Astrocyte (in vitro differentiated cells and primary cell): ENCODE results near the gene ULK4. TPM values are rescaled to one million over a fixed set of nuclear protein-coding genes. Genes with fewer than 3 reads are reported as not detected.

Experiments
- DNase-seq: peaks from one replicate; pipeline ENCODE4 v3.0.0-alpha.2; 2010; ENCODE audit warnings: low read depth
- FAIRE-seq: peaks from 2 replicates; lab custom pipeline; 2011; peaks lifted over from hg19 to GRCh38; lab: Jason Lieb, UNC
- H2AFZ ChIP-seq: 2 replicates; pipeline ENCODE4 v1.6.0; 2012; ENCODE audit warnings: low read depth, low read length, inconsistent platforms
- H3K27ac ChIP-seq: 2 replicates; pipeline ENCODE4 v1.5.1; 2011; ENCODE audit warnings: low read depth, low read length, inconsistent platforms
- H3K27me3 ChIP-seq: 2 replicates; pipeline ENCODE4 v1.6.0; 2011; ENCODE audit warnings: low read length, inconsistent platforms; ENCODE audit not compliant: insufficient read depth
- H3K36me3 ChIP-seq: 2 replicates; pipeline ENCODE4 v1.5.1; 2011; ENCODE audit warnings: low read length, inconsistent platforms; ENCODE audit not compliant: insufficient read depth
- H3K4me1 ChIP-seq: 2 replicates; pipeline ENCODE4 v1.5.1; 2011; ENCODE audit warnings: low read length, inconsistent platforms; ENCODE audit not compliant: insufficient read depth
- H3K4me2 ChIP-seq: 2 replicates; pipeline ENCODE4 v1.6.0; 2012; ENCODE audit warnings: low read length, inconsistent platforms
- H3K4me3 ChIP-seq: 2 replicates; pipeline ENCODE4 v1.5.1; 2011; ENCODE audit warnings: low read depth, mild to moderate bottlenecking, low read length, inconsistent platforms; ENCODE audit not compliant: insufficient read depth
- H3K79me2 ChIP-seq: 2 replicates; pipeline ENCODE4 v1.6.0; 2012; ENCODE audit warnings: mild to moderate bottlenecking, low read length, inconsistent platforms; ENCODE audit not compliant: insufficient read depth
- H3K9ac ChIP-seq: 2 replicates; pipeline ENCODE4 v1.6.0; 2012; ENCODE audit warnings: mild to moderate bottlenecking, low read length, inconsistent platforms
- H3K9me3 ChIP-seq: 2 replicates; pipeline ENCODE4 v1.5.1; 2012; ENCODE audit warnings: low read depth, mild to moderate bottlenecking, low read length, inconsistent platforms; ENCODE audit not compliant: insufficient read depth
- H4K20me1 ChIP-seq: 2 replicates; pipeline ENCODE4 v1.6.0; 2012; ENCODE audit warnings: low read length, inconsistent platforms; ENCODE audit not compliant: insufficient read depth
- H3K27ac Mint-ChIP-seq: one replicate; pipeline ENCODE4 v1.8.0; 2021; ENCODE audit warnings: mild to moderate bottlenecking, mixed read lengths; ENCODE audit not compliant: unreplicated experiment
- H3K27me3 Mint-ChIP-seq: one replicate; pipeline ENCODE4 v1.8.0; 2021; ENCODE audit warnings: low read depth, mixed read lengths; ENCODE audit not compliant: unreplicated experiment
- H3K36me3 Mint-ChIP-seq: one replicate; pipeline ENCODE4 v1.8.0; 2021; ENCODE audit warnings: low read depth, mixed read lengths; ENCODE audit not compliant: unreplicated experiment
- H3K4me1 Mint-ChIP-seq: one replicate; pipeline ENCODE4 v1.8.0; 2021; ENCODE audit warnings: low read depth, mixed read lengths; ENCODE audit not compliant: unreplicated experiment
- H3K4me3 Mint-ChIP-seq: one replicate; pipeline ENCODE4 v1.8.0; 2021; ENCODE audit warnings: mild to moderate bottlenecking, moderate library complexity, mixed read lengths; ENCODE audit not compliant: unreplicated experiment
- H3K9me3 Mint-ChIP-seq: one replicate; pipeline ENCODE4 v1.8.0; 2021; ENCODE audit warnings: mild to moderate bottlenecking, mixed read lengths; ENCODE audit not compliant: unreplicated experiment
- CTCF ChIP-seq: IDR thresholded peaks from 2 replicates; pipeline ENCODE4 v1.5.1; 2011; ENCODE audit warnings: low read depth, mild to moderate bottlenecking, inconsistent platforms, low read length, moderate library complexity; ENCODE audit not compliant: insufficient read depth
- EZH2 ChIP-seq: IDR thresholded peaks from 2 replicates; pipeline ENCODE4 v1.6.1; 2012; ENCODE audit warnings: mild to moderate bottlenecking, low read length, inconsistent platforms; ENCODE audit not compliant: insufficient read depth
- total RNA-seq: library from RNA; stranded (reverse); gene quantifications from 2 replicates; pipeline ENCODE4 v1.2.1, GENCODE V29; 2021

ULK4 gene
- total RNA-seq, 1 donor from 2014 or later = 6.6 TPM

- Histone ChIP-seq H3K27ac (no peak overlapping the region), H3K9ac (no peak overlapping the region), H3K27me3 (no peaks in the 10 kb centered on the region), H3K36me3 (no peaks in the 10 kb centered on the region), H3K9me3 (no peaks in the 10 kb centered on the region), H3K79me2 (no peaks in the 10 kb centered on the region), H3K4me3 (no peak overlapping the region), H2AFZ (no peak overlapping the region), H3K4me1 (no peaks in the 10 kb centered on the region), H3K4me2 (no peak overlapping the region), H4K20me1 (no peaks in the 10 kb centered on the region)
- no peak overlapping the region for H3K4me3 Mint-ChIP-seq
- H3K4me1 Mint-ChIP-seq = no peaks in the 10 kb centered on the region
- no peak for DNase-seq
- peaks cover 5% of the 10 kb centered on the region for H3K36me3 Mint-ChIP-seq
- H3K9me3 Mint-ChIP-seq = no peaks in the 10 kb centered on the region
- H3K27ac Mint-ChIP-seq = no peak overlapping the region
- no peak for FAIRE-seq
- H3K27me3 Mint-ChIP-seq = no peaks in the 10 kb centered on the region
- TF ChIP-seq EZH2 (no peak), CTCF (peak; percentile 50)
These were observed 36.0 kb upstream of the ULK4 start for GRCh38 chr3:41997702-41998550.

- H3K9me3 Mint-ChIP-seq = no peaks in the 10 kb centered on the region
- H3K4me1 Mint-ChIP-seq = peaks cover 2% of the 10 kb centered on the region
- Histone ChIP-seq H4K20me1 (no peaks in the 10 kb centered on the region), H3K4me1 (no peaks in the 10 kb centered on the region), H2AFZ (no peak overlapping the region), H3K36me3 (no peaks in the 10 kb centered on the region), H3K27ac (no peak overlapping the region), H3K79me2 (no peaks in the 10 kb centered on the region), H3K27me3 (no peaks in the 10 kb centered on the region), H3K9me3 (no peaks in the 10 kb centered on the region), H3K9ac (no peak overlapping the region), H3K4me3 (no peak overlapping the region), H3K4me2 (no peak overlapping the region)
- no peaks in the 10 kb centered on the region for H3K27me3 Mint-ChIP-seq
- no peaks in the 10 kb centered on the region for H3K36me3 Mint-ChIP-seq
- no peak overlapping the region for H3K27ac Mint-ChIP-seq
- H3K4me3 Mint-ChIP-seq = no peak overlapping the region
- TF ChIP-seq CTCF (no peak), EZH2 (no peak)
- DNase-seq (no peak), FAIRE-seq (no peak)
These were observed 29.5 kb upstream of the ULK4 start for GRCh38 chr3:41991437-41991836.

GRCh38 chr3:41989518-41989917 lies 27.6 kb upstream of the ULK4 start:
- Histone ChIP-seq H3K79me2 (no peaks in the 10 kb centered on the region), H3K9ac (no peak overlapping the region), H3K27me3 (no peaks in the 10 kb centered on the region), H2AFZ (no peak overlapping the region), H3K36me3 (no peaks in the 10 kb centered on the region), H3K4me2 (no peak overlapping the region), H4K20me1 (no peaks in the 10 kb centered on the region), H3K9me3 (no peaks in the 10 kb centered on the region), H3K4me1 (no peaks in the 10 kb centered on the region), H3K4me3 (no peak overlapping the region), H3K27ac (no peak overlapping the region)
- FAIRE-seq (no peak), DNase-seq (no peak)
- no peaks in the 10 kb centered on the region for H3K27me3 Mint-ChIP-seq
- no peak for TF ChIP-seq CTCF
- no peak for TF ChIP-seq EZH2
- H3K4me1 Mint-ChIP-seq = peaks cover 2% of the 10 kb centered on the region
- H3K27ac Mint-ChIP-seq = no peak overlapping the region
- H3K9me3 Mint-ChIP-seq = no peaks in the 10 kb centered on the region
- no peak overlapping the region for H3K4me3 Mint-ChIP-seq
- no peaks in the 10 kb centered on the region for H3K36me3 Mint-ChIP-seq
